Measurements from ENCODE around the gene ZNF862.
A peak's percentile ranks its signal among the peaks of the same experiment; 100 is the strongest.
"Not testable (repeated sequence)": the region's sequence is repeated elsewhere in the genome, so short reads cannot be mapped to it uniquely, and the experiment has no call there.

Gene ZNF862

GRCh38 chr7:149882248-149883047 lies 44.3 kb downstream of the ZNF862 start:
- DNase-seq: no peak

- no peak for DNase-seq
Measured at GRCh38 chr7:149883048-149883438, 44.9 kb downstream of the ZNF862 start.

GRCh38 chr7:149883452-149883861 lies 45.3 kb downstream of the ZNF862 start:
- DNase-seq: peak; percentile 32

- DNase-seq: no peak
Measured at GRCh38 chr7:149884016-149884415, 45.8 kb downstream of the ZNF862 start.

- DNase-seq: no peak
Measured at GRCh38 chr7:149884541-149884940, 46.4 kb downstream of the ZNF862 start.

GRCh38 chr7:149885191-149886017 lies 47.2 kb downstream of the ZNF862 start:
- DNase-seq: no peak

- DNase-seq: no peak
Measured at GRCh38 chr7:149886018-149886415, 47.8 kb downstream of the ZNF862 start.

- no peak for DNase-seq
Measured at GRCh38 chr7:149887311-149887710, 49.1 kb downstream of the ZNF862 start.

GRCh38 chr7:149890715-149891114 lies 52.5 kb downstream of the ZNF862 start:
- DNase-seq: not testable (repeated sequence)

- DNase-seq: not testable (repeated sequence)
Measured at GRCh38 chr7:149894957-149895356, 56.8 kb downstream of the ZNF862 start.

- not testable (repeated sequence) for DNase-seq
Measured at GRCh38 chr7:149907776-149908376, 69.7 kb downstream of the ZNF862 start.

GRCh38 chr7:149910219-149910618 lies 72.0 kb downstream of the ZNF862 start:
- not testable (repeated sequence) for DNase-seq

GRCh38 chr7:149912126-149912525 lies 74.0 kb downstream of the ZNF862 start:
- DNase-seq: not testable (repeated sequence)
